Measurements from ENCODE around the gene GABRB2.

Gene GABRB2

GRCh38 chr5:161295721-161296250, 250.7 kb downstream of the GABRB2 start:
- Histone ChIP-seq H3K27me3 (ENCODE audit: insufficient read depth, low read depth, severe bottlenecking) (peaks cover 26% of the 10 kb centered on the region), H3K36me3 (no peaks in the 10 kb centered on the region), H3K9me3 (ENCODE audit: severe bottlenecking) (no peaks in the 10 kb centered on the region), H3K4me3 (ENCODE audit: low read depth, low read length) (no peak overlapping the region), H3K27ac (no peak overlapping the region)
- DNase-seq, result no peak
- no peak for TF ChIP-seq CTCF (IDR thresholded peaks at IDR 0.05; ENCODE audit: low read depth, low read length)

GRCh38 chr5:161288071-161288470, 258.5 kb downstream of the GABRB2 start:
- Histone ChIP-seq H3K36me3 (no peaks in the 10 kb centered on the region), H3K27ac (no peak overlapping the region), H3K9me3 (ENCODE audit: severe bottlenecking) (no peaks in the 10 kb centered on the region), H3K4me3 (ENCODE audit: low read depth, low read length) (no peak overlapping the region), H3K27me3 (ENCODE audit: insufficient read depth, low read depth, severe bottlenecking) (peaks cover 41% of the 10 kb centered on the region)
- no peak for DNase-seq
- TF ChIP-seq CTCF (IDR thresholded peaks at IDR 0.05; ENCODE audit: low read depth, low read length), result no peak

DNA sequence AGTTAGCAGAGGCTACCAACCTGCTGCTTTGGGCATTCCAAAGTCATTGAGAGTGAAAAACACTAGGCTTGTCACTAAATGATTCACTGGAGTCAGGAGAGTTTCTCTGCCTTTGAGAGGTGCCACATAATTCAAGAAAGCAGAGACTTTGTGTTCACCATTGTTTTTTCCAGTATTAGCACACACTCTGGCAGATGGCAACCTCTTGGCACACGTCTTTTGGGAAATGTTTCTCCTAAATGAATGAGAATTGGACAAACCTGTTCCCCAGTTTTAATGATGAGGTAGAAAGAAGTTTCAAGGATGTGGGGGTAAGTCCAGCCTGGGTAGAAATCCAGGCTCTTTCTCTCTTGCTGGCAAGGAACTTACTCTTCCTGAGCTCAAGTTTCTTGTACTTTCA, 259.1 kb downstream of the GABRB2 start:
- no peak for TF ChIP-seq CTCF (IDR thresholded peaks at IDR 0.05; ENCODE audit: low read depth, low read length)
- Histone ChIP-seq H3K27ac (no peak overlapping the region), H3K27me3 (ENCODE audit: insufficient read depth, low read depth, severe bottlenecking) (peaks cover 44% of the 10 kb centered on the region)

GRCh38 chr5:161286066-161286655, 260.4 kb downstream of the GABRB2 start:
- DNase-seq, result no peak
- H3K4me3 ChIP-seq (ENCODE audit: low read depth, low read length), result no peak overlapping the region
- no peaks in the 10 kb centered on the region for H3K9me3 ChIP-seq (ENCODE audit: severe bottlenecking)
- TF ChIP-seq CTCF (IDR thresholded peaks at IDR 0.05; ENCODE audit: low read depth, low read length), result no peak
- H3K36me3 ChIP-seq, result no peaks in the 10 kb centered on the region
- H3K27me3 ChIP-seq (ENCODE audit: insufficient read depth, low read depth, severe bottlenecking), result peaks cover 42% of the 10 kb centered on the region
- no peak overlapping the region for H3K27ac ChIP-seq

More for the DNA sequence above, 259.1 kb downstream of the GABRB2 start:
- no peaks in the 10 kb centered on the region for H3K36me3 ChIP-seq
- no peak overlapping the region for H3K4me3 ChIP-seq (ENCODE audit: low read depth, low read length)
- no peak for DNase-seq
- H3K9me3 ChIP-seq (ENCODE audit: severe bottlenecking), result no peaks in the 10 kb centered on the region

DNA sequence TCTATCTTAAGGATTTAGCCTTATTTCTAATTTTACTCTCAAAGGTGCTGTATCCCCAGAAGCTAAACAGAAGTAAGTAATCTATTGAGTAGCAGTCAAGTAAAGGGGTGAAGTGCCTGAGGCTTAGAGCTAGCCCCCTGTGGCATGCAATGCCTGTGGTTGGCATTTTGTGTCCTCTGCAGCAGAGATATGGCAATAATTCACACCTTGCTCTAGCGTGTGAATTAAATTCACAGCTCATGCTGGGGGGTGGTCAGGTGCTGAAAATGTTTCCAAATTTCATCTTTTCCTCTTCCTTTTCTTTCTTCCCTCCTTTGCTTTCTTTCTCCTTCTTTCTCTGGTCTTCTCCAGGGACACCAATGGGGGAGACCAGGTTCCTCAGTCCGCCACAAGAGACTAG, 262.1 kb downstream of the GABRB2 start:
- no peak for DNase-seq
- Histone ChIP-seq H3K4me3 (ENCODE audit: low read depth, low read length) (no peak overlapping the region), H3K27ac (no peak overlapping the region)

More for the DNA sequence above, 262.1 kb downstream of the GABRB2 start:
- no peak for TF ChIP-seq CTCF (IDR thresholded peaks at IDR 0.05; ENCODE audit: low read depth, low read length)
- Histone ChIP-seq H3K27me3 (ENCODE audit: insufficient read depth, low read depth, severe bottlenecking) (peaks cover 26% of the 10 kb centered on the region), H3K9me3 (ENCODE audit: severe bottlenecking) (no peaks in the 10 kb centered on the region), H3K36me3 (no peaks in the 10 kb centered on the region)
